CD4-positive, alpha-beta T cell treated with Interleukin-21 for 1 hour (primary cell): Measurements from ENCODE around the gene DIP2C.
"Not testable (repeated sequence)": the region's sequence is repeated elsewhere in the genome, so short reads cannot be mapped to it uniquely, and the experiment has no call there.

Experiments used
- DNase-seq: peaks from one replicate; pipeline ENCODE4 v3.0.0-alpha.2; 2020

Gene DIP2C

GRCh38 chr10:672992-673391 lies 16.5 kb downstream of the DIP2C start:
- no peak for DNase-seq

- no peak for DNase-seq
Measured at GRCh38 chr10:672203-672602, 17.3 kb downstream of the DIP2C start.

GRCh38 chr10:670990-671389 lies 18.5 kb downstream of the DIP2C start:
- DNase-seq, result no peak

- no peak for DNase-seq
Measured at GRCh38 chr10:670038-670437, 19.4 kb downstream of the DIP2C start.

- DNase-seq, result no peak
Measured at GRCh38 chr10:668786-669485, 20.5 kb downstream of the DIP2C start.

- no peak for DNase-seq
Measured at GRCh38 chr10:667602-668143, 21.8 kb downstream of the DIP2C start.

- DNase-seq, result no peak
Measured at GRCh38 chr10:667096-667495, 22.4 kb downstream of the DIP2C start.

GRCh38 chr10:666237-667012 lies 23.0 kb downstream of the DIP2C start:
- no peak for DNase-seq

GRCh38 chr10:665579-666091 lies 23.8 kb downstream of the DIP2C start:
- no peak for DNase-seq

- DNase-seq, result no peak
Measured at GRCh38 chr10:664893-665292, 24.6 kb downstream of the DIP2C start.

- DNase-seq, result no peak
Measured at GRCh38 chr10:664301-664700, 25.2 kb downstream of the DIP2C start.

- DNase-seq, result no peak
Measured at GRCh38 chr10:663831-664251, 25.6 kb downstream of the DIP2C start.

- no peak for DNase-seq
Measured at GRCh38 chr10:663466-663751, 26.1 kb downstream of the DIP2C start.

GRCh38 chr10:662686-663465 lies 26.6 kb downstream of the DIP2C start:
- DNase-seq, result no peak

- no peak for DNase-seq
Measured at GRCh38 chr10:662223-662605, 27.3 kb downstream of the DIP2C start.

- no peak for DNase-seq
Measured at GRCh38 chr10:661597-662222, 27.8 kb downstream of the DIP2C start.

GRCh38 chr10:660970-661596 lies 28.4 kb downstream of the DIP2C start:
- DNase-seq, result no peak

- DNase-seq, result no peak
Measured at GRCh38 chr10:660413-660969, 29.0 kb downstream of the DIP2C start.

GRCh38 chr10:659688-660141 lies 29.8 kb downstream of the DIP2C start:
- no peak for DNase-seq

GRCh38 chr10:657816-658350 lies 31.6 kb downstream of the DIP2C start:
- DNase-seq, result not testable (repeated sequence)

GRCh38 chr10:656883-657282 lies 32.6 kb downstream of the DIP2C start:
- DNase-seq, result no peak

- no peak for DNase-seq
Measured at GRCh38 chr10:655184-655583, 34.3 kb downstream of the DIP2C start.
